ENCODE data around the gene GPRC5D.

The GPRC5D gene

DNA sequence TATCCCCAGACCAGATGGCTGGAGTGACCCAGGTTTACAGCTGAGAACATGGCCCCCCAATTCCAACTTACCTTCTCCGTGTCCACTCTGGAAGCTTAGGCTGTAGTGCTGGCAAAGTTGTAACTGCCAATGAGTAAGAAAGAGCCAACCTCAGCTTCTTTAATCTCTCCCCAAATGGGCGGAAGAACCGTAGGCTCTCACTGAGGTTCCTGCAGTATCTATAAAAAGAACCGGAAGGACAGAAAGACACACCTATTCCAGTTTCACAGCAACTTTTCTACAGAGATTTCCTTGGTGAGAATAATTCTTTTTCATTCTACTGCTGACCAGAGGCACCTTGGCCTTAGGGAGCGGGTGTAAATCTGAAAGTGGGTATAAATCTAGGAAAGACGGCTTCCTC, at the start of gene GPRC5D:
GPRC5D (minus strand) TSS at position 135 of the 400 bp plus-strand sequence. CDS start 1,786 bp downstream, outside the sequence.
- Histone ChIP-seq H2AFZ (ENCODE audit: low read length) (no peak within 1 kb of the TSS), H3K4me3 (ENCODE audit: low read length, poor library complexity, severe bottlenecking) (no peak within 1 kb of the TSS), H3K79me2 (ENCODE audit: insufficient read depth, low read length) (no peaks in the 10 kb centered on the region), H3K9ac (ENCODE audit: low read depth, low read length, poor library complexity, severe bottlenecking) (no peak within 1 kb of the TSS), H3F3A (ENCODE audit: low read depth) (no peaks in the 10 kb centered on the region), H3K36me3 (ENCODE audit: insufficient read depth, low read length) (no peaks in the 10 kb centered on the region), H3K27me3 (ENCODE audit: insufficient read depth, low read length, poor library complexity, severe bottlenecking) (no peaks in the 10 kb centered on the region), H3K9me2 (replicated peaks; ENCODE audit: low read depth, low read length) (no peaks in the 10 kb centered on the region), H3K4me2 (ENCODE audit: low read depth, low read length, poor library complexity, severe bottlenecking) (no peak within 1 kb of the TSS), H4K20me1 (ENCODE audit: insufficient read depth, low read length, poor library complexity, severe bottlenecking) (no peaks in the 10 kb centered on the region), H3K9me3 (ENCODE audit: insufficient read depth, low read depth, low read length) (no peaks in the 10 kb centered on the region), H3K4me1 (ENCODE audit: insufficient read depth, low read length, poor library complexity, severe bottlenecking) (no peaks in the 10 kb centered on the region)
- TF ChIP-seq, protein P1, sequence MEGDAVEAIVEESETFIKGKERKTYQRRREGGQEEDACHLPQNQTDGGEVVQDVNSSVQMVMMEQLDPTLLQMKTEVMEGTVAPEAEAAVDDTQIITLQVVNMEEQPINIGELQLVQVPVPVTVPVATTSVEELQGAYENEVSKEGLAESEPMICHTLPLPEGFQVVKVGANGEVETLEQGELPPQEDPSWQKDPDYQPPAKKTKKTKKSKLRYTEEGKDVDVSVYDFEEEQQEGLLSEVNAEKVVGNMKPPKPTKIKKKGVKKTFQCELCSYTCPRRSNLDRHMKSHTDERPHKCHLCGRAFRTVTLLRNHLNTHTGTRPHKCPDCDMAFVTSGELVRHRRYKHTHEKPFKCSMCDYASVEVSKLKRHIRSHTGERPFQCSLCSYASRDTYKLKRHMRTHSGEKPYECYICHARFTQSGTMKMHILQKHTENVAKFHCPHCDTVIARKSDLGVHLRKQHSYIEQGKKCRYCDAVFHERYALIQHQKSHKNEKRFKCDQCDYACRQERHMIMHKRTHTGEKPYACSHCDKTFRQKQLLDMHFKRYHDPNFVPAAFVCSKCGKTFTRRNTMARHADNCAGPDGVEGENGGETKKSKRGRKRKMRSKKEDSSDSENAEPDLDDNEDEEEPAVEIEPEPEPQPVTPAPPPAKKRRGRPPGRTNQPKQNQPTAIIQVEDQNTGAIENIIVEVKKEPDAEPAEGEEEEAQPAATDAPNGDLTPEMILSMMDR (conservative IDR thresholded peaks at IDR 0.05; ENCODE audit: low read length), result no peak
- no peak for TF ChIP-seq EZH2phosphoT487 (IDR thresholded peaks at IDR 0.05; ENCODE audit: borderline replicate concordance)

GRCh38 chr12:13001775-13002040, 49.7 kb upstream of the GPRC5D start:
- Histone ChIP-seq H3K36me3 (ENCODE audit: insufficient read depth, low read length) (no peaks in the 10 kb centered on the region), H3K4me3 (ENCODE audit: low read length, poor library complexity, severe bottlenecking) (peak overlapping the region; percentile 74), H2AFZ (ENCODE audit: low read length) (0 out of 2 replicates have a peak overlapping the region, but pooled peaks have one; percentile 23), H4K20me1 (ENCODE audit: insufficient read depth, low read length, poor library complexity, severe bottlenecking) (no peaks in the 10 kb centered on the region), H3F3A (ENCODE audit: low read depth) (no peaks in the 10 kb centered on the region), H3K4me1 (ENCODE audit: insufficient read depth, low read length, poor library complexity, severe bottlenecking) (peaks cover 24% of the 10 kb centered on the region), H3K9ac (ENCODE audit: low read depth, low read length, poor library complexity, severe bottlenecking) (peak overlapping the region; percentile 65), H3K79me2 (ENCODE audit: insufficient read depth, low read length) (no peaks in the 10 kb centered on the region), H3K9me2 (replicated peaks; ENCODE audit: low read depth, low read length) (no peaks in the 10 kb centered on the region), H3K4me2 (ENCODE audit: low read depth, low read length, poor library complexity, severe bottlenecking) (peak overlapping the region; percentile 77), H3K9me3 (ENCODE audit: insufficient read depth, low read depth, low read length) (no peaks in the 10 kb centered on the region), H3K27me3 (ENCODE audit: insufficient read depth, low read length, poor library complexity, severe bottlenecking) (no peaks in the 10 kb centered on the region)
- no peak for TF ChIP-seq EZH2phosphoT487 (IDR thresholded peaks at IDR 0.05; ENCODE audit: borderline replicate concordance)
- TF ChIP-seq, protein P1 (conservative IDR thresholded peaks at IDR 0.05; ENCODE audit: low read length), result no peak

DNA sequence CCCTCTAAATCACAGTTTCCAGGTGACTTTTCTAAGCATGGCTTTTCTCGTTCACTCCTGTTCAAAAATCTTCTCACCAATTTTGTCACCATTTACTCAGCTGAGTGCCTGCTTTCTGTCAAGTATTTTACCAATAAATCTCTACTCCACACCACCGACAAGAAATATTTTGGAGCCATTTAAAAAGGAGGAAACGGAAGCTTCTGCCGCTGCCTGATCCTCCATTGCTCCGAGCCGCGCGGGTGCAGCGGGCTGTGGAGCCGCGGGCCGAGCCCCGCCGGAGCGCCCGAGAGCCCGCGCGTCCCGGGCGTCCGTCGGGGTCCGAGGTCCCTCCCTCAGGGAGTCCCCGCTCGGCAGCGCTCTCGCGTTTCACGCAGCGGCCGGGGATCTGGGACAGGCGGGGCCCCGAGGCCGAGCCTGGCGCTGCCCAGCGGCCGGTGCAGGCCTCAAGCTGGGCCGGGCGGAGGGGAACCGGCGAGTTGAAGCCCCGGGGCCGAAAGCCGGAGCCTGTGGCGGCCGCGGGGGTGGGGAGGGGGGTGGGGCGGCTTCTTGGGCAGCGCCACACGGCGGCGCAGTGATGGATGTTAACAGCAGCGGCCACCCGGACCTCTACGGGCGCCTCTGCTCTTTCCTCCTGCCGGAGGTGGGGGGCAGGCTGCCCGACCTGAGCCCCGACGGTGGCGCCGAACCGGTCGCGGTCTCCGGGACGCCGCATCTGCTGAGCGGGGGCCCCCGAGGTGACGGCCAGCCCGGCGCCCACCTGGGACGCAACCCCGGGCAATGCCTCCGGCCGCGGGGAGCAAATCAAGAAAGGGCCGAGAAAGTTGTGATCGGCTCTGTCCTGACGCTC, 49.2 kb upstream of the GPRC5D start:
- Histone ChIP-seq H4K20me1 (ENCODE audit: insufficient read depth, low read length, poor library complexity, severe bottlenecking) (no peaks in the 10 kb centered on the region), H3K27me3 (ENCODE audit: insufficient read depth, low read length, poor library complexity, severe bottlenecking) (no peaks in the 10 kb centered on the region), H3K4me3 (ENCODE audit: low read length, poor library complexity, severe bottlenecking) (peak overlapping the region; percentile 74), H3K36me3 (ENCODE audit: insufficient read depth, low read length) (no peaks in the 10 kb centered on the region), H3K4me2 (ENCODE audit: low read depth, low read length, poor library complexity, severe bottlenecking) (peak overlapping the region; percentile 77), H3K9me2 (replicated peaks; ENCODE audit: low read depth, low read length) (no peaks in the 10 kb centered on the region), H3K79me2 (ENCODE audit: insufficient read depth, low read length) (no peaks in the 10 kb centered on the region), H3K9me3 (ENCODE audit: insufficient read depth, low read depth, low read length) (no peaks in the 10 kb centered on the region), H2AFZ (ENCODE audit: low read length) (peak overlapping the region; percentile 48), H3K9ac (ENCODE audit: low read depth, low read length, poor library complexity, severe bottlenecking) (peak overlapping the region; percentile 65), H3K4me1 (ENCODE audit: insufficient read depth, low read length, poor library complexity, severe bottlenecking) (peaks cover 24% of the 10 kb centered on the region), H3F3A (ENCODE audit: low read depth) (no peaks in the 10 kb centered on the region)
- TF ChIP-seq, protein P1 (conservative IDR thresholded peaks at IDR 0.05; ENCODE audit: low read length), result no peak; the same call in 1 of the 2 replicates
- no peak for TF ChIP-seq EZH2phosphoT487 (IDR thresholded peaks at IDR 0.05; ENCODE audit: borderline replicate concordance)

Measured in Loucy (cell line).